Measurements from ENCODE around the gene A4GALT.

DNA sequence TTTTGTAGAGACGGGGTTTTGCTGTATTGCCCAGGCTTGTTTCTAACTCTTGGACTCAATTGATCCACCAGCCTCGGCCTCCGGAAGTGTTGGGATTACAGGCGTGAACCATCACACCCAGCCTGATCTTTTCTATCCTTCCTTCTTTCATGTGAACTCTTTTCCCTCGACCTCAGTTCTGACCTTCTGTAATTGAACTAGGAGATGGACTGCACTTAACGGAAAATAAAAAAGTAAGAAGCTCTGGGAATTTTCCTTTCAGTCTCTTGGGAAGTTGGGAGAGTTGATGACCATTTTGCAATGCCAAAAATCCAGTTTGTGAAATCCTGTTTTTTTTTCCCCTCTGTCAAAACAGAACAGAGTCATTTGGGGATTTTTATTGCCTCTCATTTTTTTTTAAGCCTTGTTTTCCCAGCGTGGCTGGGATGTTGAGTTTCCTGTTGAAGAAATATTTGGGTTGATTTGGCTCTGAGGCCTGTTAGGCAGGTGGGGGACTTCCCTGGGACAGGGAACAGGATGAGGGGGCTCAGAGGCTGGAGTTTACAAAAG, 44.5 kb downstream of the A4GALT start:
- TF ChIP-seq, protein P1, sequence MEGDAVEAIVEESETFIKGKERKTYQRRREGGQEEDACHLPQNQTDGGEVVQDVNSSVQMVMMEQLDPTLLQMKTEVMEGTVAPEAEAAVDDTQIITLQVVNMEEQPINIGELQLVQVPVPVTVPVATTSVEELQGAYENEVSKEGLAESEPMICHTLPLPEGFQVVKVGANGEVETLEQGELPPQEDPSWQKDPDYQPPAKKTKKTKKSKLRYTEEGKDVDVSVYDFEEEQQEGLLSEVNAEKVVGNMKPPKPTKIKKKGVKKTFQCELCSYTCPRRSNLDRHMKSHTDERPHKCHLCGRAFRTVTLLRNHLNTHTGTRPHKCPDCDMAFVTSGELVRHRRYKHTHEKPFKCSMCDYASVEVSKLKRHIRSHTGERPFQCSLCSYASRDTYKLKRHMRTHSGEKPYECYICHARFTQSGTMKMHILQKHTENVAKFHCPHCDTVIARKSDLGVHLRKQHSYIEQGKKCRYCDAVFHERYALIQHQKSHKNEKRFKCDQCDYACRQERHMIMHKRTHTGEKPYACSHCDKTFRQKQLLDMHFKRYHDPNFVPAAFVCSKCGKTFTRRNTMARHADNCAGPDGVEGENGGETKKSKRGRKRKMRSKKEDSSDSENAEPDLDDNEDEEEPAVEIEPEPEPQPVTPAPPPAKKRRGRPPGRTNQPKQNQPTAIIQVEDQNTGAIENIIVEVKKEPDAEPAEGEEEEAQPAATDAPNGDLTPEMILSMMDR (conservative IDR thresholded peaks at IDR 0.05; ENCODE audit: low read length): no peak
- TF ChIP-seq EZH2phosphoT487 (IDR thresholded peaks at IDR 0.05; ENCODE audit: borderline replicate concordance, low read depth, low read length): no peak

Data from OCI-LY7 (cell line).